ENCODE measurements around the gene OR2T11.
"Not testable (repeated sequence)": the region's sequence is repeated elsewhere in the genome, so short reads cannot be mapped to it uniquely, and the experiment has no call there.

The OR2T11 gene

DNA sequence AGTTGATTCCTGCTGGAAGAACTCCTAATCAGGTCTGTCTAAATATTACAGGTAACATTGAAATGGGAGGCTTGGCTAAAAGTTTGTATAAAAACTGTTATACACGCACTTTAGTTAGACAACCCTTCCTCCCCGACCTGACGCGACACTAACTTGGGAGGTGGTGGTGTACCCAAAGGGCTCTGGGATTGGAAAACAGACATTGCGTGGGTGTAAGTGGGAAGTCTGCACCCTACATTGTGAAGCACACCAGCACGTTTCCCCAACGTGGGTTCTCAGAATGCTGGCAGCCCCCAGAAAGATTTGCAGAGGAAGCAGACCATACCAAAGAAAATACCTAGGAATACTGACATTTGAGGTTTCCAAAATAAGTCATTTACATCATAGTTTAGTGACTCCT lies 16.8 kb downstream of the OR2T11 start:
- DNase-seq, result no peak

GRCh38 chr1:248613742-248614141 lies 21.1 kb downstream of the OR2T11 start:
- no peak for DNase-seq

DNA sequence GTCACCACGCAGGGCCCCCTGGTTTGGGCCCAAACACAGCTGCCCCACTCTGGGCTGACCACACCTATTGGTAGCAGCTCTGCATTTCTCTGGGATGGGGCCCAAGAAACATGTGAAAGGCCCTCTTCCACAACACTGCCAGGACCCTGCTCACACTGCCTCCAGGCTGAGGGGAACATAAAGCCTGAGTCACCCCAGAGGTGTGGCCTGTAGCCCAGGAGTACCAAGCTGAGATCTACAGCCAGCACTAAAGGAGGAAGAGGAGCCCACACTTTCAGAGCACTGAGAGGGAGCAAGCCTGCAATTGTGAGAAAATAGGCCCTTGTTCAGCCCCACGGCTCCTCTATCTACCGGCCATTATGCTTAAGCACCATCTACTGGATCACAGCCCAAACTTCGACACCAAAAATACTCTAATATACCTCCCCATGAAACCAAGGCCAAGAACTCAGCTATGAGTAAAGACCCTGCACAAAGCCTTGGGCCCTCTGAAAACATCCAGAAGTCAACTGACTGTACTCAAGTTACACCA lies 22.9 kb downstream of the OR2T11 start:
- no peak for DNase-seq

DNA sequence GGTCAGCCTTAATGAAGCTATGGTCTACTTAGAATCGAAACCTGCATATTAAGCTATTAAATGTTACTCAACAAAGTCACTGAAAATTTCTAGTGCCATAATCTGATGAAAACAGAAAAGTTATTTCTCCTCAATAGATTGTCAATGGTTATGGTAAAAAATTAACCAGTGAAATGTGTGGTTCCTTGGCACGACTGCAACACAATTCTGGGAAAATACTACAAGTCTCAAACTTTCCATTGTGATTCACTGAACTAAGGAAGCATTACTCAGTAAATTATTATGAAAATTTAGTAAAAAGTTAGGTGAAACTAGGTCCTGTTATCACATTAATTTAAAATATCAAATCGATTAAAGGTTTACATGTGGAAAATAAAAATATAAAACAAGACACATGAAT lies 24.6 kb downstream of the OR2T11 start:
- no peak for DNase-seq

DNA sequence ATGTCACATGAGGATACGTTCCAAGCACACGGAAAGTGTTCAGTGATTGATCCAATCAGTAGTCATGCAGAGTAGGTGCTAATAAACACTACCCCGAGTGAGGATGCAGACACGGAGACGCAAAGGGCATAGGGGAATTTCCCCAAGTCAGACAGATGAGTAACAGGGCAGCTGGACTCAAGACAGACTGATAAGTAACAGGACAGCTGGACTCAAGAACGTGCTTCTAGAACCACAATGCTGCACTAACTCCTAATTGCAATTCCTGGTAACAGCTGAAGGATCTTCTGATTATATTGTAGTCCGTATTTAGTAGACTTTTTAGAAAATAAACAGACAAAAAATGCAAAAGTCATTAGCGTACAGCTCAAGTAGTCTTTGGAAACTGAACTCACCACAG lies 35.5 kb downstream of the OR2T11 start:
- DNase-seq, result no peak

DNA sequence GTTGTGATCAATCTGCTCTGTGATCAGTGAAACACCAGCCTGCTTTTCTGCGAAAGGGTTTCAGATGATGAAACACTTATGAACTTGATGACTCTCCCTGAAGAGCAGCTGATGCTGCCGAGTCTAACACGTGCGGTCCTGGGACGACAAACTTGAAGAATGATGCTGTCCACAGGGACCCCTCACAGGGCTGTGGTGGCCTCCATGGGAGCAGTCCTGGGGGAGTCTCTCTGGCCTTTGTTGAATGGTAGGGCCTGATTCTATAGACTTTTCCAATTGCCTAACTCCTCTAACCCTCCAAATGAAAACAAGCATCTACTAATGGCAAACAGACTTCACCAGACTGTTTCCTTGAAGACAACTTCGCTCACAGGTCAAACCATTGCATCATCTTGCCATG lies 37.3 kb downstream of the OR2T11 start, which contains the start of gene OR2T10:
Gene OR2T10, minus strand, starts transcription at position 112 of the 400 bp plus-strand sequence. CDS start 3,932 bp downstream, outside the sequence.
- no peak for DNase-seq

- no peak for DNase-seq
Measured at GRCh38 chr1:248596615-248597014, 38.3 kb downstream of the OR2T11 start.

DNA sequence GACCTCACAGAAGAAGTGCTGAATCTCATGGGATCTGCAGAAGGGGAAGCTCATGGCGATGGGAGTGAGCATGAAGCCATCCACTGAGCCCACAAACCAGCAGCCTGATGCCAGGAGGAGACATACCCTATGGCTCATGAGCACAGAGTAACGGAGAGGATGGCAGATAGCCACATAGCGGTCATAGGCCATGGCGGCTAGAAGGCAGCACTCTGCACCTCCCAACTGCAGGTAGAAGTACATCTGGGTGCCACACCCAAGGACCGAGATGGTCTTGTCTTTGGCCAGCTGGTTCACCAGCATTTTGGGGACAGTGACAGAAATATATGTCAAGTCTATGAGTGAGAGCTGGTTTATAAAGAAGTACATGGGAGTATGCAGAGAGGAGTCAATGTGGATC lies 41.7 kb downstream of the OR2T11 start:
- DNase-seq, result no peak

- no peak for DNase-seq
Measured at GRCh38 chr1:248592655-248593054, 42.2 kb downstream of the OR2T11 start.

- no peak for DNase-seq
Measured at GRCh38 chr1:248590055-248590454, 44.8 kb downstream of the OR2T11 start.

DNA sequence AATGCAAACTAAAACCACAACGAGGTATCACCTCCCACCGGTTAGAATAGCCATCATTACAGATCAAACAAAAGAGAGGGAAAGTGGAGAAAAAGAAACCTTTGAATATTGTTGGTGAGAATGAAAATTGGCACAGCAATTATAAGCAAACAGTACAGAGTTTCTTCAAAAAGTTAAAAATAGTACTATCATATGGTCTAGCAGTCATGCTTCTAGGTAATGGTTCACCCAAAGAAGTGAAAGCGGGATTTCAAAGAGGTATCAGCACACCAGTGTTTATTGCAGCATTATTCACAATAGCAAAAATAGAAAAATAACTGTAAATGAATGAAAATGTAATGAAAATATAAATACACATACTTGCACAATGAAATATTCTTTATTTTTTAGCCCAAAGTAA lies 45.6 kb downstream of the OR2T11 start:
- DNase-seq, result no peak

DNA sequence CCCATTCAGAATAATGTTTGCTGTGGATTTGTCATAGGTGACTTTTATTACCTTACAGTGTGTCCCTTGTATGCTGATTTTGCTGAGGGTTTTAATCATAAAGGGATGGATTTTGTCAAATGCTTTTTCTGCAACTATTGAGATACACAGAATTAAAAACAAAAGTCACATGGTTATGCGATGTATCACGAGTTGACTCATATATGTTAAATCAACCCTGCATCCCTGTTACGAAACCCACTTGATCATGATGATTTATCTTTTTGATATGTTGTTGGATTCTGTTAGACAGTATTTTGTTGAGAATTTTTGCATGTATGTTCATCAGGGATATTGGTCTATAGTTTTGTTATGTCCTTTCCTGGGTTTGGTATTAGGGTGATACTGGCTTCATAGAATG lies 49.6 kb downstream of the OR2T11 start:
- no peak for DNase-seq

DNA sequence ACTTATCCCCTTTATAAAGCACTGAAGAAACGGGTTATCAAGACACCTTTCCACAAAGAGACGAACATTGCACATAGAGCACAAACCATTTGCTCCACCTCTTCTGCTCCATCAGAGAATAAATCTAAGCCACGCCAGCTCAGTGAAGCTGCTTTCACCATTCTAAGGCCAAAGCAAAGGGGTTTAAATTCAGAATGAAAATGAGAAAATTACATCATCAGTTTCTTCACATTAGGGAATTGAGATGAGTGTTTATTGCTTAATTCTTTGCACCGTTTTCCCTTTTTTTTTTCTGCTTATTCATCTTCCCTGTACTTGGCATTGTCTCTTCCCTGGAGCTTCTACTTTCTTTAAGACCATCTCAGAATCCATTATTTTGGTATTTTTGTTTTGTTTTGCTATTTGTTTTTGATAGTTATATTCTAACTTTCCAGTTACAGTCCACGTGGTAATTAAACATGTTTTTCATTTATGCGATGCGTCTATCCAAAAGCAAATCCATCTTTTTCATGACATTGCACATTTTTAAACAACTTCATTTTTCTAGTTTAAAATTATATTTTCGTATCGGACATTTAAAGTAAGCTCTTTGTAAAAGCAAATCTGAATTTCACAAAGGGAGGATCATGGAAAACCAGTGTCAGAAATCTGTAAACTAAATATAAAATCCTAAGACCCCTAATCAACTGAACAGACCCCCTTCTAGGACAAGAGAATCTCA lies 58.5 kb downstream of the OR2T11 start:
- DNase-seq, result no peak

- DNase-seq, result not testable (repeated sequence)
Measured at GRCh38 chr1:248574657-248575056, 60.2 kb downstream of the OR2T11 start, which contains the start of gene OR2T34. OR2T34 (minus strand) TSS chr1:248574757; CDS start chr1:248574757, 0 bp downstream.

- not testable (repeated sequence) for DNase-seq
Measured at GRCh38 chr1:248573856-248574255, 61.0 kb downstream of the OR2T11 start.
